GM19467 (cell line): ENCODE measurements around the gene RUNX2.

ENCODE experiments used
- ATAC-seq: cut with Tn5 transposase; IDR thresholded peaks from one replicate; pipeline ENCODE4 v1.9.1; 2021; ENCODE audit warnings: mild to moderate bottlenecking, moderate library complexity; ENCODE audit not compliant: unreplicated experiment

Gene RUNX2

DNA sequence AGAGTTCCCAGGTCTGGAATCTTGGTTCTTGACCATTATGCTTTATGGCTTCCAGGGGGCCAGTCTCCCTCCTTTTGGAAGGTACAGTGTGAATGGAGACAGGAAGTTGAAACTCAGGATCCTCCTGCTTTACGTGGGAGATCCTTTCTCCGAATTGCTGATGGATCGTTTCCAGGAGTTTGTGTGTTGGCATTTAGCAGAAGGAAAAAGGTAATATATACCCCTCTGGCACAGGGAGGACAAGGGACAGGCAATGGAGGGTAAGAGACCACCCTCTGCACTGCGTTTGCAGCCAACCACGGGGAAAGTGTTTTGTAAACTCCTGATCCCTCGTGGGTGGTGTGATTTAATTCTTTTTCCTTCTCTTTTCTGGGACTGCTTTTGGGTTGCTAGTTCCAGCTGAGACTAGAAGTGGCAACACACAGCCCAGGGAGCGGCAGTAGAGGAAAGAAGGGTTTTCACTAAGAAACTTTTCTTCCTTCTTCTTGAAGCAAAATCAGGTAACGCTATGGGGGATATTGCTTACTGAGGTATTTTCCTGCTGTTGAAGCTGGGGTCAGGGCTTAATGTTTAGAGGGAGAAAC, 307.2 kb downstream of the RUNX2 start:
- ATAC-seq: no peak

DNA sequence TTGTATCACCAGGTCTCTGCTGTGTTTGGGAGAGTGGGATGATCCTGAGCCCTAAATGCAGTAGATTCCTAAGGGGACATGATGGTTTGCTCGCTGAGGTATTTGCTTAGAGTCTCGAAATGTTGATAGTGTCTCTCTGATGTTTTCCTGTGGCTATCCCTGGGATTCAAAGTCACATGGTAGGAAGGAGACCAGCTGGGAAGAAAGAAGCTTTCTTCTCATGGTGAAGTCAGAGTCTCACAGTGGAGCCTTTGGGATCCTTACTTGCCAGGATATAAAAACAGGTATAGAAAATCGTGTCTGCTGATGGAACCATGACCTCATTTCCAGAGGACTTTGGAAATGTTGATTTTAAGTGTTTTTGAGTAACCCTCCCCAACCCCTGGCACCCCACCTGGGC, 308.9 kb downstream of the RUNX2 start:
- no peak for ATAC-seq

DNA sequence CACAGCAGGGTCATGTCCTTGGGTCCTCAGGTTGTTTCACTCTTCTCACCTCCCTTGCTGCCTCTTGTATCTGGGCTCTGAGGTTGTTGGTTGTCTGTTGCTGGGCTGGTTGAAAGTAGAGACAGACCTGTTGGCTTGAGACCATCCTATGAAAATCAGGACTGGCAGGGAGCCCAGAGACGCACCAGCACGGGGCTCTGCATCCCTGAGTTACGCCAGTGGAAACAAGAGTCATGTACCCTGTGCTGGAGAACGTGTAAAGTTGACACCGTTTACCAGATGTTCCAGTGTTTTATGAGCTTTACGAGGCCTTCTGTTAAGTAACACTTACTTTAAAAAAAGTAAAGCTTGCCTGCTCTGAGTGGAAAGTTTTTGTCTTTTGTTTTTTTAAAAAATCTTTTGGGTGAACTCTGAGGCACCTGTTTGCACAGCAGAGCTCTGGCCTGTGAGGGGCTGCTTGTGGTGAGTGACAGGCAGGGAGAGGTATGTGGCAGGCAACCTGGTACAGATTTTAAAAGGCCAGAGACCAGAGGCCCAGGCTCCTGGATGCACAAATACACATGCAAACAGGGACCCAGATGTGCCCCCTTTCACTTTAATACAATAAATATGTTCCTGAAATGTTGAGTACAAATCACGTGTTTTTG, 309.6 kb downstream of the RUNX2 start:
- ATAC-seq: no peak

DNA sequence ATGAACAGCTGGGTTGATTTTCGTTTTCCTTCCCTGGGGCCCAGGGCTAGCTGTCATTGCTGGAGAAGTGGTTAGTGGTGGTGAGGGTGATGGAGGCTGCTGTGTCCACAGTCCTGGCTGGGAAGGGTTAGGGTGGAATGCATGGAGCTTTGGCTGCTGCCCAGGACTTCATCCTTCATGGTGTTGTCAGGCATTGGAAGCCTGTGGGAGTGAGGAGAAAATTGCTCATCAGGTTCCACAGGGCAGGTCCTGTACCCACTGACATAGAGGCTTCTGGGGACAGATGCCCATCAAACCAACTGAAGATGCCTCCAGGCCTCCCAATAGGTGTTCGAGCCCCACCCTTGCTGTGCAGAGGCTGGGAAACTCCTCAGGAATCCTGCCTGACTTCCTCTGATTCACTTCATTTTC, 312.0 kb downstream of the RUNX2 start:
- no peak for ATAC-seq

DNA sequence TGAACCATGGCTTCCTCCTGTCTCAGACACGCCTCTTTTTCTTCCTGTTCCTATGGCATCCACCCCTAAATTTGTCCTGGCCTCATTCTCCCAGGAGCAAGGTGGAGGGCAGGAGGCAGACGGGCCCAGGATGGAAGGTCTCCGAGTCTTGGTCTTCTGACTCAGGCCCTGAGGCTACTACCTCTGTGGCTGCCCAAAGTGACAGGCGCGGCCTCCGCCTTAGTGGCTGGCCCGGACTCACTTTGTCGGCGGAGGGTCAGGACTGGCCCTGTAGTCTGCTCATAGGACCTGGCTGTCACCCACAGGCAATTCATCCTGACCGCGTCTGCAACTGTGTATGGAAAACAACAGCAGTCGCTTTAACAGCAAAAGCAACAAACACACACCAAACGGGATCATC, 312.7 kb downstream of the RUNX2 start:
- no peak for ATAC-seq

DNA sequence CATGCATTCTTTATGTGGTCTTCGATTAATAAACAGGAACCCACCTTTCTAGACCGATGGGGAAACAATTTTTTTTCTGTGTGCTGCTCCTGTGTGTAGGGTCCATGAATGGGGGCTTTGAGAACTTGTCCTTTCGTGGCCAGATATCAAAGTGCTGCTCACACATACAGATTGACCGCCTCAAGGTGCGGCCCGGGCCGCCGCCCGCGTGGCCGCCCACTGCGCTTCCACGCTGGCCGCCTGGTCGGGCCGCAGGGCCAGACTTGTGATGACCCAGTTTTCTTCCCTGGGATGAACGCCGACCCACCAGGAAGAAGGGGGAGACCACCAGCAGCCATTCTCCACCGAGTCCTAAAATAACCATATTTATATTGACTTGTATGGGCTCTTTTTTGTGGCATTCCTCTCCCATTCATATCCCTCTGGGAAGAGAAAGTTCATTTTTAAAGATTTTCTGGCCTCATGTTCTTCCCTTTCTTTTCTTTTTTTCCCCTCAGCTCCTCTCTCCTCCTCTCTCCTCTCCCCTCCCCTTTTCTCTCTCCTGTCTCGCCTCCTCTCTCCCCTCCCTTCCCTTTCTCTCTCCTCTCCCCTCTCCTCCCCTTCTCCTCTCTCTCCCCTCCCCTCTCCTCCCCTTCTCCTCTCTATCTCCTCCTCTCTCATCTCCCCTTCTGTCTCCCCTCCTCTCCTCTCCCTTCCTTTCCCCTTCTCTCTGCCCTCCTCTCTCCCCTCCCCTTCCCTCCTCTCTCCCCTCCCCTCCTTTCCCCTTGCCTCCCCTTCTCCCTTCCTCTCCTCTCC, 314.4 kb downstream of the RUNX2 start:
- no peak for ATAC-seq

DNA sequence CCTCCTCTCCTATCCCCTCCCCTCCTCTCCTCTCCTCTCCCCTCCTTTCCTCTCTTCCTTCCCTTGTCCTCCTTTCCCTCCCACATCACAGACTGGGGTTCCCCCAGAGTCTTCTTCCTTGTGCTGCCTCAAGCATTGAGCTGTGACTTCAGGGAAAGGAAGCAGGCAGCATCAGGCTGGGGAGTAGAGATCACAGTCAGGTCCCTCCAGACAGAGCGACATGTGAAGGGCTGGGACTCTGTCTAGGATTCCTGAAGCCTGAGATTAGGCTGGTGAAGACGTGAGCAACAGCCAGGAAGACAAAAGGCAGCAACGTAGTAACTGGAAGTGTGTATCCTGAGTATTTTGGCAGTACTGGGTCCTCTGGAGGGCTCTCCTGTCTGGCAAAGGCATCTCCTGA, 315.0 kb downstream of the RUNX2 start:
- no peak for ATAC-seq

DNA sequence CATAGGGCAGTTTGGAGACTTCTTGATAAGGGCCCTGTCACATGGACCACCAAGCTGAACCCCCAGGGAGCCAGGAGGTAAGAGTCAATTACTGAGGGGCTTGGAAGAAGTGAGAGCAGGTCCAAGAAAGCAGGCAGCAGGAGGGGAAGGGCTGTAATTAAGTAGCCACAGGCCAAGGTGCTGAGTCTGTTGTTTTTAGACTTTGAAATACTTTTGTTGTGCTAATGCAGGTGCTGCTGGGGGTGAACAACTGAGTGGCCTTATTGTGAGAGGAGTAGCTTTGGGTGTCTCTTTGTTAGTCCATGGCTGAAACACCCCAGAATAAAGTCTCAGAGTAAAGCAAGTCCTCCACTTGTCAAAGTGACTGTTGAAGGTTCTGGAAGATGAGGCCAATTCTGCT, 316.6 kb downstream of the RUNX2 start:
- ATAC-seq: no peak

DNA sequence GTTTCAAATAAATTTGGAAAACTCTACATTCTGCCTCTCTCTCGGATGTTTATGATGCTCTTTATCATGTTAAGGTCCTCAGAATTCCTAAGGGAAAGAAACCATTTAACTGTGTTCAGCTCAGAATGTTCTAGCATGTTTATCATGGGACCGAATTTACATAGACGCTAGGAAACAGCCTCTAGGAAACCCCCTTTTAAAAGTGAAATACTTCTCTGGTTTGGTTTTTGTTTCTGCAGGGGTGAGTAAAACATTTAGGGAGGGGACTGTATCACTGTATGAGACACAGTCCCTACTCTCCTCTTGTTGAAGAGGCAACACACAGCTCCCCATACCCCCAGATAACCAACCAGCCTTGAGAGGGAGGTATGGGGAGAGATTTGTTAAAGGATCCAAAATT, 317.2 kb downstream of the RUNX2 start:
- ATAC-seq: no peak

DNA sequence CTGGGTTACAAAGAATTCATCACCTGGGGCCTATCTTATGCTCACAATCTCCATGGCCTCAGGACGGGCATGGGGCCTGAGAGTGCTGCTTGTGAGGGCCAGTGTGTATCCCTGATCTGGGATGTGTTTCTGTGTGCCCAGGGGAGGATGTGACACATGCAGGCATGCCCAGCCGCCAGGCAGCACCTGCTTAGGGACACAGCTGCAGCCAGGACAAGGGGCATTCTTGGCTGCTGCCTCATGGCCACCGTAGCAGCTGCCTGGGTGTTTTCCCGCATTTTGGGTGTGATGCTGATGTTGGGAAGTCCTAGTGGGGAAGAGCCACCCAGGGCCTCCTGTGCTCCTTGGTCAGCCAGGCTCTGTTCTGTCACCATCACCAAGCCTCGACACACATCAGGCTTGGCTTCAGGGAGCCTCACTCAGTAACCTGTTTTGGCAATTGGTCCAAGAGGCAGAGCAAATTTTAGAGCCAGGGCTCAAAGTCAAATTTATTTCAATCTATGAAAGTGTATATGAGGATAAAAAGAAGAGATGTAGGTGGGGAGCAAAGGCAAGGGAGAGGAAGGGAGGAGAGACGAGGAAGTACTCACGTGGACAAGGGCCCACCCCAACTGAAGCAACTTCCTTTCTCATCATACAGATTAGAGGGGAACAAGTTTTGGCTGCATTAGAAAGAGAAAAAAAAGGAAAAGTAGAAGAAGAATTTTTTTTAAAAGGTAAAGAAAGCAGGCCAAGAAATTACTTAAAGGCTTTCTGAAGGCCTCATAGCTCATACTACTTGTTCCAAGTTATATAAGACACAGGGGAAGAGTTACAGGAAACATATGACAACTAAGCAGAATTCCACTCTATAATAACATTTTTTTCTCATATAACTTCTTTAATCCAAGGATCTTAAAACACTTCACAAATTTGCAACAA, 319.5 kb downstream of the RUNX2 start:
- ATAC-seq: no peak

DNA sequence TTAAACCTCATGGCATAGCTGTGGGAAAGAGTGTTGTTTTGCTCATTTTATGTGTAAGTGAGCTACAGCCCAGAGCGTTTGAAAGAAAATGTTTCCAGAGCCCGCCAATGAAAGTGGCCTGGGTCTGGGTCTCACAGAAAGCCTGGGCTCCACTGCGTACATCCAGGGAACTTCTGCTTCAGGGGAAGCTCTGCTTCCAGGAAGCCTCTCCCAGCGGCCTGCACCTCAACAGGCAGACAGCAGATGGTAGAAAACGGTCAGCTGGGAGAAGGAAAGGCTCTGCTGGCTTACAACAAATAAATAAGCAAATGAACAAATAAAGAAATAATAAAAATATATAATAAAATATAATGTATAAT, 320.1 kb downstream of the RUNX2 start:
- ATAC-seq: no peak

DNA sequence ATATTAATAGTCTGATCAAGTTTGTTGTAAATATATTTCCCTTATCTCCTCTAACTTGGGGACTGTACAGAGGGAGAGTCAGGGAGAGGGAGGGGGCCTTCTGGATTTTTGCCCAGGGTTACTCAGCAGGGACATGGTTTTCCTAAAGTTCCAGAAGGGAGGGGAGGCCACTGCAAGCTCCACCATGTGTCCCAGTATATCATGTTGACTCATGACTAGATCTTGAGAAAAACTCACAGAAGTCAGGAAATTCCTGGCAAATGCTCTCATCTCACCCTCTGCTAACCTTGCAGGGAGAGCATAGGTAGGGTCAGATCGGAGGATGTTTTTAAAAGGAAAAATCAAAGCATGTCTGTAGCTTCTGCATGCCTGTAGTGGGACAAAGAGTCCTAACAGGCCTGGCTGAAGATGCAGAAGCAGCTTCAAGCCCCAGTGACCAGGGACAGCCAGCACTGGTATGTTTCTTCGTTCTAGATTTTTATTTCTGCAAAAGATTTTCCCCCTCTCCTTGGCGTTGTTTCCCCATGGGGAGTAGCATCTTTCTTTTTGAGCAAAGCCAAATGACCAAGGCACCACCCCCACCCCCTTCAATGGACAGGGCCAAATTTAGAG, 322.5 kb downstream of the RUNX2 start:
- ATAC-seq: no peak

DNA sequence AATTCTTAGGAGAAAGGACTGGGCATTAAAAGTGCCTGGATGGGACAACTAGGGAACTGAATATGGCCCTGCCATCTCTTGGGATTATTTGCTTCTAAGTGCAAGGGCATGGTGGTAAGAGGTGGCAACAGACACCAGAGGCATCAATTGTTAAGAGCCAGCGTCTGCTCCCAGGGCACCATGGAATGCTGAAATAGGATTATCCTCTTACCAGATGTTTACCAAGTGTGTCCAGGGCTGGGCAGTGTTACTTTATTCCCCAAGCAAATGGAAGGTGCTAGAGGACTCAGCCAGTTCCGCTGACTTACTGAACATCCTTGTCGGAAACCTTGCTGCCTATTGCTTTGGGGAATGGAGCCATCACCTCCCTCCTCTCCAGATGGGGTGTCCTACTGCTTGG, 323.2 kb downstream of the RUNX2 start:
- no peak for ATAC-seq

DNA sequence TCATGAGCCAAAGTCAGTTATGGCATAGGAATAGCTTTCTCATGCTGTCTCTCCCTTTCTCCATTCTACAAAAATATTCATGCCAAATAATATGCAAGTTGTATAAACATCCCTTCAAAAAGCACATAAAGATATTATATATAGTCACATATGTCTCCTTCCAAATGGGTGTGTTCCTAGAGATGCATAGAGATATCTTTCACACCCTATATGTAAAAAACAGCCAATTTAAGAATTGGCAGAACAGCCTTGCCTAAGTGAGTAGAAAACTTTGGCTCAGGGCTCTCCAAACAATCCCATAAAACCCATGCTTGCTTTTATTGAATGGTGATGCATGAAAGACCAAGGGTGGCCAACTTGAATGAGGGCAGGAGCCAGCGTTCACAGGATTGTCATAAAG, 324.3 kb downstream of the RUNX2 start:
- no peak for ATAC-seq

DNA sequence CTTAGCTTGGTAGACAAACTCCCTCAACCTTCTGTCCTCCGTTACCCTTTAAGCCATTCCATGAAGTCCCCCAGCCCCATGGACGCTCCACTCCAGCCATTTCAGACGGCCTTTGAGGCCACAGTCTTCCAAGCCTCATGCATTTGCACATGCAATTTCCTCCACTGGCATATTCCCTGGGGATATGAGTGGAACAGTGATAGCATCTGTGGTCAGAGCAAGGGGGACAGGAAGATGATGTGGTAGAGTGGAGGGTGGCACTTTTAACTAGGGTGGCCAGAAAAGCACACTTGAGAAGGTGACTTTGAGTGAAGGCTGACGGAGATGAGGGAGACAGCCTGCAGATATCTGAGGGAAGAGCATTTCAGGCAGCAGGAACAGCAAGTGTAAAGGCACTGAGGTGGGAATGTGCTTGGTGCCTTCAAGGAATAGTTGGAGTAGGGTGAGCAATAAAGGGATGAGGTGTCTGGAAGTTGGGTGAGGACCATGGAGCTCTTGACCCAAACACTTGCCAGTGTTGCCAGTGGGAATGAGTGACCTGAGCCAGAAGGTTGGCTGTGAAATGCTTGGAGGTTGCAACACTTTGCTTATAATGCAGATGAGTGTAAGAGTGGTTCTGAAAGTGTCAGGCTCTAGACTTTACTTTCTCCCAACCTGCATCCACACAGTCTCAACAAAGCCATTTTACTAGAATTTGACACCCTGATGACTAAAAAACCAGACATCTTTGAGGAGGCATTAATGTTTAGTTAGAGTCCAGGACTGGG, 325.2 kb downstream of the RUNX2 start:
- no peak for ATAC-seq

DNA sequence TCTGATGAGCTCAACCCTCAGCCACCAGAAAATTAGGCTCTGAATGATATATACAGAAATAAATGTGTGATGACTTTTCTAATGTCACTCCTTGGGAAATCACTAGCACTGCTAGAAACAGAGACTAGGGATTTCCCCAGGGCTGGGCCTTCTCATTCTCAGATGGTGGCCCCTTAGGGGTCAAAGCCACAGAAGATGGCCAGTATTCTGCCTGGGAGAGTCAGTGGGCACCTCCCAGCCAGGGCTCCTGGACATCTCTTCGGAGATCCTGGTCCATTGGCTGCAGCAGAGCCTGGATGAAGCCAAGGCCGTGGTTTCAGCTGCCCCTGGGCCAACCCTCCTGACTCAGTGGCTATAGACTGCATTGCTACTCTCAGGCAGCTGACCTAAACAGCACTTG, 326.5 kb downstream of the RUNX2 start:
- ATAC-seq: no peak

DNA sequence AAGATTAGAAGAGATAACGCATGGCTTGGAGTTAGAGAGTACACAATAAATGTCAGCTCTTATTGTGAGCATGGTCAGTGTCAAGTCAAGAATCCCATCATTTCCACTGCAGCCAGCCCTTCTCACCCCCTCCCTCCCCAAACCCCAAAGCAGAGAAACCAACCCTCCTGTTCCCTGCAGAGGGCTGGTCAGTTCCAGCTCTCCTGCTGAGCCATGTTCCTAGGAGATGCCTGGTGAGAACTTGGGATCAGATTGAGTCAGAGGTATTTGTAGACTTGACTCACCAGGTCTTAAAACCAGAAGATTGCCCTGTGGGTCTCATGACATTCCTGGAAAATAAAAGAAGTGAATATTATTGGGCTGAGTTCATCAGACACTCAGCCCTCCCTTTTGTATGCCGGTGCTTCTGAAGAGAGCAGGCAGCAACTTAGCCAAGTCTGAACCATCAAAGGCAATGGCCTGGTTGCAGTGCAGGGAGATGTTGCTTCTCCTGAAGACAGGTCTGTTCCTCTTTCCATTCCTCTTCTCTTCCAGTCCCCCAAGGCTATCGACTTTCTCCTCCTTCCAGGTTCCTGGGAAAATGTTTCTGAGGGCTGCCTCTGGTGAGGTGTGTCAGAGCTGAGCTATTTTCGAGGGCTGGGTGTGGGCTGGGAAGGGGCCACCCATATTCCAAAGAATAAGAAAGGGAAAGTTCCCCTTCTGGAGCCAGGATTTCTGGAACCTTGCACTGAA, 327.8 kb downstream of the RUNX2 start:
- no peak for ATAC-seq

DNA sequence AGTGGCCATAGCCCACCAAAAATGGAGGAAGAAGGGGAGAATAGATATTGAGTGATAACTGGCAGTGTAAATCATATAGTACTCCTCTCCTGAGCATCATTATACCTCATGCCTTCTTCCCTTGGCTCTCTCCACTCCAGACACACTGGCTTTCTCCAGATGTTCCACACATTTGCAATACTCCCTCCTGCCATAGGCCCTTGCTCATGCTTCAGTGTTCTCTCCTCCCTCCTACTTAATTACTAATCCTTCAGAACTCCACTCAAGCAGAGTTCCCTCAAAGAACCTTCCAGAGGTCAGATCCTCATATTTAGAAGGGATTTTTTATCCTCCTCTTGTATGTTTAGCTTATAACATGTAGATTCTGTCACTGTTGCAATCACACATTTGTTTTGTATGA, 329.1 kb downstream of the RUNX2 start:
- no peak for ATAC-seq

DNA sequence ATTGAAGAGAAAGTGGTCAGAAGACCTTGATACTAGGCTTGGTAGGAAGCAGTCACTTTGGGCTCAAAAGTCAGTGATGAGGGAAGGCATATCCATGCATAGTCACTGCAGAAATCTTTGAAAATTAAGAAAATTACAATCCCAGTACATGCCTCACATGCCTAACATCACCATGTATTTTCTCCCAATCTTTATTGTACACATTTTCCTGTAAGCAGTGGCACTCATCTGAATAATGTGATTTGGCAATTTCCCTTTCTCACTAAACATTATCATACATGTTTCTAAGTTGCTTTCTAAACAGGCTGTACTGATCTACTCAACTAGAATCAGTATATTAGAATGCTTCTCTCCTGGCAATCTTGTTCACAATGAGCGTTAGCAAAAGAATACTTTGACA, 330.3 kb downstream of the RUNX2 start:
- no peak for ATAC-seq

DNA sequence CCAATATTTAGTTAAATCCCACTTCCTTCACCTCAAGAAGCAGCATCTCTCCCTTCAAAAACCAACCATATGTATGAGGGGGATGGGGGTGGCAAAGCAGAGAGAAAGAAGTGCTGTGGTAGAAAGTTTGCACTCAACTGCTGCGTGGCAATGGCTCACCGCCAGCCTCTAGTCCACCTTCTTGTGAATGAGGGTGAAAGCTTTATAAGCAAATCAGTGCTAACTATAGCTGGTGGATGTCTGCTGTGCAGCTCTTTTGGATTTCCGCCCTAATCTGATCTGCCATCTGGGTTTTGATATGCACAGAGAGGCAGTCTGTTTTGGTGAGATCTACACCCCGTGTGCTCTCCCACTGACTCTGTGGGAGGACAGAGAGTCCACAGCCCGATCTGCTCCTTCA, 330.8 kb downstream of the RUNX2 start:
- no peak for ATAC-seq
